Activated CD4-positive, alpha-beta T cell treated with anti-CD3 and anti-CD28 coated beads, Interleukin-2, amount 50 U/mL, for 48 hours (primary cell): ENCODE results near the gene CPNE1.
"Not testable (repeated sequence)": the region's sequence is repeated elsewhere in the genome, so short reads cannot be mapped to it uniquely, and the experiment has no call there.

Experiments
- DNase-seq, 2 experiments: peaks; one replicate each; pipeline ENCODE4 v3.0.0-alpha.2; 2020

The CPNE1 gene

DNA sequence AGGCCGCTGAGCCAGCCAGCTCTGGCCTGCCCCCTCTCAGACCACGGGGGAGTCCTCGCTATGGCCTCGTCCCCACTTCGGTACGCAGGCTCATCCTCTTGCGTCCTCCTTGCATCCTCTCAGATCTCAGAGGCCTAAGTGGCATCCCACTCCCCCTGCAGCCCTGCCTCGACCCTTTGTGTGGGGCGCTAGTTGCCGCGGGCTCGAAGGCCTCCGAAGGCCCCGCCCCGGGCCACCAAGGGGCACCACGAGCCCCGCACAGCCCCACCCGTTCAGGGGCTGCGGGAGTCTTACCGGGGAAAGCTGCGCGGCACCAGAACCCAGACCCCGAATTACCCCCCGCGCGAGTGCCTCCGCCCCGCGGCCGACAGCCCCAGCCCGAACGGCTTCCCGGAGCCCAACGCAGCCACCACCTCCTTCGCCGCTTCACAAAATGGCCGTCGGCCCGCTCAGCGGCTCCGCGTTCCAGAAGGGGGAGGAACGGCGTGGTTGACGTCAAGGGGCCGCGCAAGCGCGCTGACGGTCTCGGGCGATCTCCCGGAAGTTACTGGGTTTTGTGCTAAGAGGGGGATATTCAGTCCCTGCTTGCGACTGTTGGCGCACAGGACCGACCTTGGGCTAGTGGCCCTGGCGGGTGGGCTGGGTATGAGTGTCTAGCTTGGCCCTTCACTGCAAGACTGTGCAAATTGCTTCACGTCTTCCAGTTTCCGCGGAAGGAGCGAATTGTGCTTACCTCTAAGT, at the start of gene CPNE1, which contains the start of gene RBM12:
Gene CPNE1, minus strand, starts transcription at position 435 of the 741 bp plus-strand sequence. CDS start 31,977 bp downstream, outside the sequence.
Gene RBM12, minus strand, starts transcription at position 435 of the 741 bp plus-strand sequence. CDS start 9,578 bp downstream, outside the sequence.
- peak; percentile 90 to 94 for DNase-seq

DNA sequence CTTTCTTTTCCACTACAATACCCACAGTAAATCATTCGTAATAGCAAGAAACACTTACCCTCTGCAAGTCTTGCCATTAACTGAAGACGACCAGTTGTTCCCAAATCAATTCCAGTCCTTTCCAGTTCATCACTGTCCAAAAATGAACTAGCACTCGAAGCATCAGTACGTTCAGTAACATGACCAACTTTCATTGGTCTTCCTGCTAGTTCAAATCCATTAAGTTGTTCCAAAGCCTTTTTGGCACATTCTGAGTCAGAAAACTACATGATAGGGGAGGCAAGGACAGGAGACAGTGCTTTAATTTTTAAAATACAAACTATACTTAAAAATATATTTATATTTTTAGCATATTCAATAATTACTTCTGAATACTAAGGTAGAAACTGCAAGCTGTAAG, 49.4 kb upstream of the CPNE1 start:
- no peak for DNase-seq

DNA sequence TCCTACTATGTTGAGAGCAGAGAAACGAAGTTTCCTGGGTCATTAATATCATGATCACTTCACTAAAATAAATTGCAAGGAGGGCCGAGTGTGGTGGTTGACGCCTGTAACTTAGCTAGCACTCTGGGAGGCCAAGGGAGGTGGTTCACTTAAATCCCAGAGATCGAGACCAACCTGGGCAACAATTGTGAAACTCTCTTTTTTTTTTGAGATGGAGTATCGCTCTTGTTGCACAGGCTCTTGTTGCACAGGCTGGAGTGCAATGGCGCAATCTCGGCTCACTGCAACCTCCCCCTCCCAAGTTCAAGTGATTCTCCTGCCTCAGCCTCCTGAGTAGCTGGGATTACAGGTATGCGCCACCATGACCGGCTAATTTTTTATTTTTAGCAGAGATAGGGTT, 48.4 kb upstream of the CPNE1 start:
- not testable (repeated sequence) for DNase-seq

DNA sequence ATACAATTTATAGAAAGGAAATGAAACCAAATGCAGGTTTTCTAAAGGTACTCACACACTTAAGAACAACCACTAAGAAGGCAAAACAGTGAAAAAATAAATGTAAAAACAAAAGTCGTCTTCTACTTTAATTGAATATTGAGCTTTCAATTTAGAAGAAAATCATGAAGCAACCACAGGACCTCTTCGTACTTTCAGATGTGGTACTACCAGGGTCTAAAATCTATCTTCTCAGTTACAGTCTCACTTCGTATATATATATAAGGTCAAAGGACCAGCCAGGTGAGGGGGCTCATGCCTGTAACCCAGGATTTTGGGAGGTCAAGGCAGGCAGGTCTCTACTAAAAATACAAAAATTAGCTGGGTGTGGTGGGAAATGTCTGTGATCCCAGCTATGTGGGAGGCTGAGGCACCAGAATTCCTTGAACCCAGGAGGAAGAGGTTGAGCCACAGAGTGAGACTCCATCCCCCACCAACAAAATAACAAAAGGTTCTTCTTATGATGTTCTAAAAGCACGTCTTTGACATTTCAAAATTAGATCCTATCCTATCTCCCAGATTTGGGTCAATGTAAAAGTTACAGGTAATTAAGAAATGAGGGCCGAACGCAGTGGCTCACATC, 47.0 kb upstream of the CPNE1 start:
- DNase-seq, result no peak

DNA sequence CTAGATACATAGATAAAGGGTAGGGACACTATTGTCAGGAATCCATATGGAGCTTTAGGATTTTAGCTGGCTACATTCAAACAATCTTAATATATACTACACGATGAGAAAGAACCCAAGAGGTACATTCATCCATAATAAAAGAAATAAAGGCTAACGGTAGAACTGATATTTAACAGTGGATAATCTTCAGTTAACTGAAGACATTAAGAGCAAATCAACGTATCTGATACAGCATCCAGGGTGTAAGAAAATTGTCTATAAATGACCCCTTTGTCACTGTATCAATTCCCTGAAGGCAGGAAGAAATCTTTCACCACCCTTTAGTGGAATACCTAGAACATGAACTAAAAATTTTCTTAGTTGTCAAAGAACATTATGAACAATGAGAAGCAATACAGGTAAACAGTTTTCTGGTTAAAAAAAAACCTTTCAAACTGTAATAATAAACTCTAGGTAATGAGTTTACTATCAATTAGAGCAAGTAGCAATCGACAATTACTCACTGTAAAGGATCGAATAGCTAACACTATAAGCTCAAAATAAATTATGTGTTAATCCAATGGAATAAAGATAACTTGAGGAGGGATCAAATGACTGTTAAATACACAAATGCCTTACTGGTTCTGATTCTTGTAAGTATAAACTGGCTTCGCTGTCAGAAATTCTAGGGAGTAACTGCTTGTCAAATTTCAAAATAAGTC, 46.3 kb upstream of the CPNE1 start:
- no peak for DNase-seq

DNA sequence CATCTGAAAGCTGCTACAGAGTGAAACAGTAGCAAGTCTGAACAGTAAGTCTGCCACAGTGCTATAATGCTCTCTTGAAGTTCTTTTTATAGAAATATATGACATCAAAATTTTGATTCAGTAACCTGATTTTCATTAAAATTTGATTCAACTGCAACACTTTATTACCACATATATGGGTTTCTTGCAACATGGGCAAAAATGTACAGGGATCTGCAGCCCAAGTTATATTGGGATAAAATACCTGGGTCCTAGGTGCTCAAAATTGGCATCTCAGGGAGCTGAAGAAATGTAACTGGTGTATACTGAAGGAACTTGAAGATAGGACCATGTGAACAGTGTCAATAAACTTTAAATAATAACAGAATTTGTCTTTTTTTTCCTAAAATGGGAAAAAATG, 45.3 kb upstream of the CPNE1 start:
- no peak for DNase-seq

DNA sequence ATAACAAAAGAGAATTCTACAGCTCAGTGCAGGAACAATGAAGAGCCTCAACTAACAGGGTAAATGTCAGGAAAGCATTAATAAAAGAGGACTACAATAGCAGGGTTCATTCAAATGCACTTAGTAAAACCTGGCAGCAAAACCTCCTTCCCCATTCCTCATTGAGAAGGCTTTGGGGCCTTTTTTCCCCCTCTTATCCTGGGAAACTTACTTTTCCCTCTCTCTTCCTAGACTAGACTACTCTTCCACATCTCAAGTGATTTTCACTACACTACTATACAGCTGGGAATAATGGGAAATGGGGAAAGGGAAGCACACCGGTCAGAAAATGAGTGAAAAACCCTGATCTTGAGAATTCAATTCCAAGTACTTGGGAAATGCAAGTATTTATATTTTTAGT, 44.6 kb upstream of the CPNE1 start:
- DNase-seq, result no peak

DNA sequence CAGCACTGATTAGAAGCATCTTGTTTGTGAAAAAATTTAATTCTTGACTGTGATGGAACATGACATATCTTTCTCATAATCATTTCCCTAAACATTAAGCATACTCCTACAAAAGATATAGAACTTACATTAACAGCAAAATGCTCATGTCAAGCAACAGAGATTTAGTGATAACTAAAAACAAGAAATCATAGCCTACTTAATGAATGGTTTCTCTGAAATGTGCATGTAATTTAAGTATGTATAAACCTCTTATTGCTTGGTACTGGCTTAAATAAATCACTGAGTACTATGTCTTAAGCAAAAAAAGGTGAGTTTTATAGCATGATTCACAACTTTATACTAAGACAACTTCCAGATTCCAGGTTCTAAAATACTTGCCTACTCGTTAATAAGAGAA, 43.8 kb upstream of the CPNE1 start:
- DNase-seq, result no peak

DNA sequence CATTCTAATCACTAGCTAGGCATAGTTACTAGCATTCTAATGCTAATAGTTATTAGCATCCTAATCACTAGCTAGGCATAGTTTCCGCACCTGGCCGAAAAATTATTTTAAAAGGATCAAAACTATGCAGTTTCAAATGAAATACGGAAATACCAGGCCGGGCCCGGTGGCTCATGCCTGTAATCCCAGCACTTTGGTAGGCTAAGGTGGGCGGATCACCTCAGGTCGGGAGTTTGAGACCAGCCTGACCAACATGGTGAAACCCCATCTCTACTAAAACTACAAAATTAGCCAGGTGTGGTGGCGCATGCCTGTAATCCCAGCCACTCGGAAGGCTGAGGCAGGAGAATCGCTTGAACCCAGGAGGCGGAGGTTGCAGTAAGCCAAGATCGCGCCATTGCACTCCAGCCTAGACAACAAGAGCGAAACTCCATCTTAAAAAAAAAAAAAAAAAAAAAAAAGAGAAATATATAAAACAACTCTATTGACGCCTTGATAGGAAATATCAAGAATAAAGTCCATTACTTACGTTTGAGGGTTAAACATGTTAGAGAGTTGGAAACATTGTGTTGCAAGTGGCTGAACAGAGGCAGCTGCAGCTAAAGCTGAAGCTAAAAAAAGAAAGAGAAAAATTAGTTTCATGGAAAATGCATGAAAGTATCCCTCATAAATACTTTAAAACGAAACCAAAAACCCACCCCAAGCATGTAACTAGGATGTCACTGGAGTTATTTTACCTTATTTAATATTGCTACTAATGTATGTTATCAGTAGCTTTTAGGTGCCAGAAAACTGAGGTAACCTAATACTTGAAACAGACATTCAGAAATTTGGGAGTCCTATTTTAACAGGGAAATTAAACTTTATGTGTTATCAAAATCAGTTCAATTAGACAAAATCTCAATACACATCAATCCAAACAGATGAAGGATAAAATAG, 42.2 kb upstream of the CPNE1 start:
- not testable (repeated sequence) for DNase-seq

DNA sequence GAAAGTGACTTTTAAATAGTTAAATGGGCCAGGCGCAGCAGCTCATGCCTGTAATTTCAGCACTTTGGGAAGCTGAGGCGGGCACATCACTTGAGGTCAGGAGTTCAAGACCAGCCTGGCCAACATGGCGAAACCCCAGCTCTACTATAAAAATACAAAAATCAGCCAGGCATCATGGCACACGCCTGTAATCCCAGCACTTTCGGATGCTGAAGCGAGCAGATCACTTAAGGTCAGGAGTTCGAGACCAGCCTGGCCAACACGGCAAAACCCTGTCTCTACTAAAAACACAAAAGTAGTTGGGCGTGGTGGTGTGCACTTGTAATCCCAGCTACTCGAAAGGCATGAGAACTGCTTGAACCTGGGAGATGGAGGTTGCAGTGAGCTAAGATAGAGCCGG, 41.2 kb upstream of the CPNE1 start:
- DNase-seq, result not testable (repeated sequence)

DNA sequence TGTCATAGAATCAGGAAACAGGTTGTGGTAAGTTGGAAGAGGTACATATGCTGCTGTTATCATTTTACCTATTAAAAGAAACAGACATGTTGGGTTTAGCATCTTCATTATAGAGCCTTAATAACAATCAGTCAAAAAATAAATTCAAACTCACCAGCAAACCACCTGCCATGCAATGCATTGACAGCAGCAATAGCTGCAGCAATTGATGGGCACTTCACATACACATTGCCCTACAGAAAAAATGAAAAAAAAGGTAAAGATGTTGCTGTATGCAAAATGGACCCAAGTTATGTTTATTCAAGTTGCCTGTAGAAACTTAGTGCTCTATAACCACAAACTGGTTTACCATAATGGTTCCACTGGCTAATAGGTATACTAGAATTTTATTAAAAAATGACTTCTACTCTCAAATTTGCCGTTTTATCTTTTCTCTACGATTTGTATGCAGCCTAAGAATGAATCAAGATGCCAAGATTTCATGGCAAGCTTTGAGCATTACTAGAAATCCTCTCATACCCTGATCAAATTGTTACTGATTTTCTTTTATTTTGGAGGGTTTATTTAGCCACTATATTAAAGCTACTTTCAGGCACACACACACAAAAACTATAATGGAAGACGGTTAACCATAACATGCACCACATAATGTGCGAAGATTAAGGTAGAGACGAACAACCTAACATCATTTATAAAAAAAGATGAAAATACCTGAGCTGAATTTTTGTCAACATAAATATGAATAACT, 40.0 kb upstream of the CPNE1 start:
- DNase-seq, result no peak

DNA sequence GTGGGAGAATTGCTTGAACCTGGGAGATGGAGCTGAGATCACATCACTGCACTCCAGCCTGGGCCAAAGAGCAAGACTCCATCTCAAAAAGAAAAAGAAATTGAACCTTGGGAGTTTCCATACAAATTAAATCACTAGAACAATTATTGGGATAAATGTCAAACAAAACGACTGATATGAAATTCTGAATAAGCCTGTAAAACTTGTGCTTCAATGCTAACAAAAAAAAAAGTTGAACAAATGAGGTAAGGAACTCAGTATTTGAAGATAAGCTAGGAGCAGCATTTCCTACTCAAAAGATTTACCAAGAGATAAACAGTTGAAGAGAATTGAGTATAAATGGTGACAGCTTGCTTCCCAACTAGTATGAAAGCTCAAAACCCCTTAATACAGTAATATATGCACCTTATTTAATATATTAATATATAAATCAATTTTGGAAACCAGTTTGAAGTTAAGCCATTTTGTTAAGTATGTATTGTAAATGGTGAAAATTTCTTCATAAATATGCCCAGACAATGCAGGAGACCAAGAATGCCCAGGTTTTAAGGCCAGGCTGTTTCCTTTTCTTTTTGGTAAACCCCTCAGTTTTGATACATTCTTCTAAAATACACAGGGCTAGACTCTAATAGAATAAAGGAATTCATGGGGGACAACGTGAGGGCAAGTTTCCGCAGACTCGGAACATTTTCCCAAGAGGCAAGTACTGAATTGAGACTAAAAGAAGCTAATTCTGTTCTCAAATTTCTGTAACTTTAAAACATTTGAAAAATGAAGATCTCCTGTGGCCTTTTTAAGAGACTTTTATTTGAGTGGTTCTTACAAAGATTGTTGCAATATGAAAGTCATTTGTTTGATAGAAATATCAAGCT, 38.4 kb upstream of the CPNE1 start:
- no peak for DNase-seq

DNA sequence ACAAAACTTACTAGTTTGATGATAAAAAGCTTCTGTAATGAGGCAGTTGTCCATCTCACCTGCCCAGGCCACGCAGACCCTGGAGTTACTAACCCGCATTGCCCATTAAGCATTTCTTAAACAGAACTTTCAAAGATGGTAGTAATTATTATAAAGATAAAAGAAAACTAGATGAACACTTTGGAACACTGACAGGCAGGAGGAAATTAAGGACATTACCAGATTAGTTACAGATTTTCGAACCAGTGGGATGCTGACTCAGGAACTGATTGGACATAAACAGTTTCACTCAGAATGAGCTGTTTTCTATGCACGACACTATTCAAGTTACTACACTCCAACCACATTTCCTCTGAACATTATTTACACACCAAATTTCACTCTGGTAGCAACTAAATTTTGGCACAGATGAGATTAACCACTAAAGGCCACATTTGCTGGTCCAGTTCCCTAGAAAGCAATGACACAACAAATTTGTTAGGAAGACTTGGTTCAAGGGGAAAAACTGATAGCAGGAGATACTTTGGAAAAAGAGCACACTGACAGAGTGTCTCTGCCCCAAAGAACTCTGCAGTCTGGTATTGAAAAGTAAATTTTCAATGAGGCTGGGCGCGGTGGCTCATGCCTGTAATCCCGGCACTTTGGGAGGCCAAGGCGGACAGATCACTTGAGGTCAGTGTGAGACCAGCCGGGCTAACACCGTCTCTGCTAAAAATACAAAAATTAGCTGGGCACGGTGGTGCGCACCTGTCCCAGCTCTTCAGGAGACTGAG, 37.5 kb upstream of the CPNE1 start:
- DNase-seq, result no peak

DNA sequence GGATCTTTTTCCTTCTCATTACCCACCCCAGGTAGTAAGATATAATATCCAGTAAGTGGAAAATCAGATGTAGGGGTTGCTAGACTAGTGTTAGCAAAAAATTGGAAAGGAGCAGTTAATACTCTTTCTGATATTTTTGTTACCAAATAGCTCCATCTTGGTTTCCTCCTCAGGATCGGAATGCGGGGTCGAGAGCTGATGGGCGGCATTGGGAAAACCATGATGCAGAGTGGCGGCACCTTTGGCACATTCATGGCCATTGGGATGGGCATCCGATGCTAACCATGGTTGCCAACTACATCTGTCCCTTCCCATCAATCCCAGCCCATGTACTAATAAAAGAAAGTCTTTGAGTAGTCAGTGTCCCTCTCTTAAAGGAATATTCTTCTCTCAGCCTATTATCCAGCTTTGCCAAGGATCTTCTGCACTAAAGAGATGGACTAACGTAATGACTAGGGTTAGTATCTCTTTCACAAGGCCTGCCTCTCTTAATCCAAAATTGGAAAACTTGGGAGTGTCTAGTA, 36.0 kb upstream of the CPNE1 start:
- no peak for DNase-seq

DNA sequence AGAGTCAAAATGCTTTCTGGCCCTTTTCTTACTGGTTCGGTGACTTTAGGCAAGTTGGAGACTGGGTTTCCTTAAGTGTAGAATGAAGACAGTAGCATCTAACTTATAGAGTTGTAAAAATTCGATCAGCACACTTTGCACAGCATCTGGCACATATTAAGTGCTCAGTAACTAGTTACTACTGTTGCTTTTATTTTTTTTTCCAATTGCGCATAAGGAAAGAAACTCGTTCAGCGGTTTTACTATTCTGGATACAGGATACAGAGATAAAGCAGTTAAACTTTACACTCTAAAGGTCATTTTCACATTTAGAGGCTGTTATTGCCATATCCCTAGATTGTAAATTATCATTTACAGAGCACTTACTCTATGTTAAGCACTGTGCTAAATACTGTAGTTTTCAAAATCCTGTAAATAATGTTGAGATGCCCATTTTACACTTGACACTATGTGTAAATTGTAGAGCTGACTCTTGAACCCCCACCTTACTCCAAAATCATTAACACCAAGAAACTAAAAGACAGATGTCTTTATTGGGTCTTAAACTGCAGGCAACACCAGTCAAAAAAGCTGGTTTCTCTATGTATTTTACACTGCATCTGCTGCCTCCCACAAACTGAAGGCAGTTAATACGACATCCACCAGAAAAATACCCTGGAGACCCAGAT, 35.4 kb upstream of the CPNE1 start:
- no peak for DNase-seq

DNA sequence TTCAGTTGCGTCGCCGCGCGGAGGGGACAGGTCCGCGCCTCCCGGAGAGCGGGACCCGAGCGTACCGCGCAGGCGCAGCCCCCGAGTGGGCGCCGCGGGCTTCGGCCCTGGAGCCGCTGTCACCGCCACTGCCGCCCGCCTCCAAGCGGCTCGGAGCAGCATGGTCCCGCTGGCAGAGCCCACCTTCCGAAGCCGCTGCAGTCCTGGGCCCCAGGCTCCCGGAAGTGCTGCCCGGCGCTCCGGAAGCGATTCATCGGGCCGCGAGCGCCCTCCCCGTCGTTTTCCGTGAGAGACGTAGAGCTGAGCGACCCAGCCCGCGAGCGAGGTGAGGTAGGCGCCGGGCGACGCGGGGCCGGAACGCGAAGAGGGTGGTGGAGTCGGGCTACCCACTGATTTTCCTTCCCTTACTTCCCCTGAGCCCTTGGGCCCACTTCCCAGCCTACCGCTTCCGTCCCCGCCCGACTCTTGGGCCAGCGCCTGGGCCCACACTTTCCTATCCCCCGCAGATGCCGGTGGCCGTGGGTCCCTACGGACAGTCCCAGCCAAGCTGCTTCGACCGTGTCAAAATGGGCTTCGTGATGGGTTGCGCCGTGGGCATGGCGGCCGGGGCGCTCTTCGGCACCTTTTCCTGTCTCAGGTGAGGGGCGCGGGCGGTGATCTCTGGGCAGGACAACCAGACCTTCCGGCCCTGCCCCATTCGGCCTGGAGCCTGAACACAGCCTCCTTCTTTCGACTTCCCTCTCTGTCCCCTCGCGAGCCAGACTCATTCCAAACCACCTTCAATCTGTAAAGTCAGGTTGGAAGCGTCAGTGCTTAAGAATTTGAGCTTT, 34.6 kb upstream of the CPNE1 start, which contains the start of the genes NFS1 and ROMO1:
Gene NFS1, minus strand, starts transcription at position 226 of the 830 bp plus-strand sequence. Its CDS starts 64 bp downstream, at position 162.
Gene ROMO1, plus strand, starts transcription at position 279 of the 830 bp plus-strand sequence. Its CDS starts 228 bp downstream, at position 507.
- peak; percentile 84 to 89 for DNase-seq

DNA sequence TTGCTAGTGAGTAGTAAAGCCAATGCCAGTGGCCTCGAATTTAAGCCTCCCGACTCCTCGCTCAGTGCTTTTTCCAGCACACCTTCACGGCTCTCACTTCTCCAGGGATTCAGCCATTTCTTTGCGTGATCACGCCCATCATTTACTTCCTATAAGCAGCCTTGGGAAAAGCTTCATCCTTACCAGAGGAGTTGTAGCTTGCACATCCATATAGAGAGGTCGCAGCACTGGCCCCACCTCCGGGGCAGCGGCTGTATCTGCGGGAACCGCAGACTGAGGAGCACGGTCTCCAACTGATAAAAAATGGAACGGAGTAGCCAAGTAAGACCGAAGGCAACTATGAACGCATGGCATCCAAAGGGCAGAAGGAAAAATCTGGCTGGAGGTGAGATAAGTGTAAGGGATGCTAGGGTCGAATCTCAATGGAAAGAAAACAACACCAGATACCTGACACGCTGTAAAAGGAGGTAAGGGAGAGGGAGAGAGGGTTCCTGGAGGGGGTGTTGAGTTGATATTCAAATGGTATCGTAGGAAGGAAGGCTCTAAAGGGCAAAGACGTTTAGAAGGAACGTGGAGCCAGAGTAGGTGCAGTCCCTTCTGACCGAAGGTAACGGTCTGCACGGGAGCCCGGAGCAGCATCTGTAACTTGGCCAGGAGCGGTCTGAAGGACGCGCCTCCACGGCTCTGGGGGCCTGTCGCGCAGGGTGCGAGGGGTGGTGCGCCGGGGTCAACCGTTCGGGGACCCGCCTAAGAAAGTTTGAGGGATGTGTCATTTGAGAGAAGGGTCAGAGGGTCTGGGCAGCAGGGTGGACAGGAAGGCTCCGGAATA, 33.8 kb upstream of the CPNE1 start:
- DNase-seq, result no peak
